GM12864 (cell line): ENCODE data around the gene TEX264.

ENCODE experiments used
- DNase-seq: peaks from one replicate; pipeline ENCODE4 v3.0.0-alpha.2; 2011; ENCODE audit warnings: low read depth
- H3K4me3 ChIP-seq: 2 replicates; pipeline ENCODE4 v1.5.1; 2011; ENCODE audit warnings: mild to moderate bottlenecking, low read depth, low read length, control low read depth
- CTCF ChIP-seq: IDR thresholded peaks from 2 replicates; pipeline ENCODE4 v1.5.1; 2011; ENCODE audit warnings: low read depth, mild to moderate bottlenecking, moderate library complexity, low read length, control low read depth, inconsistent platforms; ENCODE audit errors: missing control alignments

TEX264 gene

DNA sequence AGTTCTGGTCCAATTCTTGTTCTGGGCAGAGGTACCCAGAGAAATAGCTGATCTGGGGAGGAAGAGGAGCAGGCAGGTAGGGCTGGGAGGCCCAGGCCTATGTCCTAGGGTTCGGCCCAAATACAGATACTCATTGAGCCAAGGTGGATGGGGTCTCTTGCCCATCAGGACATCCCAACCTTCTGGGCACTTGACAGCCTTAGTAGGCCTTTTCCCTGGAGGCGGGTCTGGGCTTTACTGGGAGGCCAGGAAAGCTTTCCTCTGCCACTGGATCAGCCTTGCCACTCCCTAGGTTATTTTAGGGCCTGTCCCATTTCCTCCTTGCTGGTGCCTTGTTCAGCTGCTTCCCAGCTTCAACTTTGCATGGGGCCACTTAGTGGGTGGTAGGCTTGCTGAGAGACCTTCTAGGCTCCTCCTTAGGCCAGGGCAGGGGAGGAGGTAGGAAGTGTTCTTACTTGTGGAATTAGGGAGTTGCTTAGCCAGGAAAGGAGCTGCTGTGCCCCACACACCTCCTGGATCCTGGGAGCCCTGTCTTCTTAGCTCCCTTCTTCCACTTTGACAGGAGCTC lies 9.7 kb downstream of the TEX264 start:
- TF ChIP-seq CTCF: no peak
- H3K4me3 ChIP-seq: no peak overlapping the region
- DNase-seq: no peak

GRCh38 chr3:51681453-51681852 lies 10.4 kb downstream of the TEX264 start:
- peak; percentile 26 for DNase-seq
- no peak for TF ChIP-seq CTCF
- no peak overlapping the region for H3K4me3 ChIP-seq

- DNase-seq: peak; percentile 83
- H3K4me3 ChIP-seq: no peak overlapping the region
- TF ChIP-seq CTCF: peak; percentile 92
Observed at GRCh38 chr3:51682079-51682478, 11.0 kb downstream of the TEX264 start.

DNA sequence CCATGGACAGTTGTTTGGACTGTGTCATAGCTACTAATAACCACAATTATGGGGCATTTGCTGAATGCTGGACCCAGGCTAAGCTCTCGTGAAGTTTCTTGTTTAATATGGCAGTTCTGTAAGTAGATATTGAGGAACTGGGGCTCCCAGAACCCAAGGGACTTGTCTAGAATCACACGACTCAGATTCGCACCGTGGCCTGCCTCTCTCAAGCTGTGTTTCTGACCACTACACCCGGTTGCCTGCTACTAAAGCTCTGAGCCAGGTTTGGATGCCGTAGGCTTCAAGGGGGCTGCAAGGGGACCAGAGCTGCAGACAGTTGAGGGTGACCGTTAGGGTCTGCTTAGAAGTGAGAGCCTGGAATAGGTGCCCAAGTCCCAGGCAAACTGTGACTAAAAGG lies 11.5 kb downstream of the TEX264 start:
- H3K4me3 ChIP-seq: no peak overlapping the region
- DNase-seq: no peak
- TF ChIP-seq CTCF: no peak

- no peak for TF ChIP-seq CTCF
- H3K4me3 ChIP-seq: no peak overlapping the region
- no peak for DNase-seq
Observed at GRCh38 chr3:51683566-51683965, 12.5 kb downstream of the TEX264 start.

DNA sequence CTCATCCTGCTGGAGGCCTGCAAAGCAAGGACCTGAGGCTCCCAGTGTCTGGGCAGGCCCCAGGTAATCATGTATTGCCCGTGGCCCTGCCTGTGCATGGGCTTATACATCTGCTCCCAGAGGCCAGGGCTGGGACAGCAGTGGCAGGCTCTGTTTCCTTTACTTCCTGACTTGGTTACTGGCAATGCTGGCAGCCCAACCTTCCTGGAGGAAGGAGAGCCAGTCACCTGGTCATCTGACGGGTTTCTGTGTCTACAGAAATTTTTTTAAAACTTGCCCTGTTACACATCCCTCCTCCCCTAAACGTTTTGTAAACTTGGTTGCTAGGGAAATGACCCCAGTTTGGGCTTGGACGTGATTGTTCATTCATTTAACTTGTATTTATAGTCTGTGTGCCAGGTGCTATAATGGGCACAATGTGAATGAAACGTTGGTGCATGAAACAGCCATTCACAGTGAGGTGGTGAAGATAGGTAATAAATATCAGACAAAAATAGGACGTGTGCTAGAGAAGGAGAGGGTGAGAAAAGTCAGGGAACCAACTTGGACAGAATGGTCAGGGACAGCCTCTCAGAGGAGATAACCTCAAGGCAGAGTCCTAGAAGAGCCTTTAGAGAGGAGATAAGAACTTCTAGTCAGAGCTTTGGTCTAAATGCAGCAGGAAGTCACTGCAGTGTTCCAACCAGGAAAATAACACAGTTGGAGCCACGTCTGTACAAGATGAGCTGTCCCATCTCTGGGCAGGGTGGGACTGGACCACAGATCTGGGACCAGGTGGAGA lies 14.1 kb downstream of the TEX264 start:
- H3K4me3 ChIP-seq: no peak overlapping the region
- no peak for DNase-seq
- TF ChIP-seq CTCF: no peak

DNA sequence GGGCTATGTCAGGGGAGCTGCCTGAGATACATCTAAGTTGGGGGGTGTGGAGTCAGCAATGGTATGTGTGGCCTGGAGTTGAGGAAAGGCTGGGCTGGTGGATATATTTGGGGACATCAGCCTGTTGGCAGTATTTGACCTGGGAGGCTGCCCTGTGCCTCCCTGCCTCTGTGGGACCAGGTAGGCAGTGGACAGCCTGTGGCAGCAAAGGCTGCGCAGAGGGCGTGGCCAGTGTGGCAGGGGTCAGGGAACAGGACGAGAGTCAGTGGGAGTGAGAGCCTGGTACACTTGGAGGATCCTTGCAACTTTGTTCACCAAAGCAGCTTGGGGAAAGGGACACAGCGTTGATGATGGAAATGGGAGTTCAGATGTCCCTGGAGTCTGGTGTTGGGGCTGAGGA lies 15.0 kb downstream of the TEX264 start:
- no peak for TF ChIP-seq CTCF
- DNase-seq: no peak
- no peak overlapping the region for H3K4me3 ChIP-seq
